Pancreas (tissue), 10 donors: ENCODE data around the gene SCNN1A. TPM values are rescaled to one million over a fixed set of nuclear protein-coding genes. Genes with fewer than 3 reads are reported as not detected.
A peak's percentile ranks its signal among the peaks of the same experiment; 100 is the strongest.

Source experiments
- ATAC-seq, 4 donors: fragments of 200-7000 bp; cut with Tn5 transposase; one replicate each; pipeline versions ENCODE4 v1.8.0 to v1.9.1; 2020; ENCODE audit warnings: mild to moderate bottlenecking in 4 of 4, moderate library complexity in 4 of 4
- DNase-seq, 6 donors: peaks; one replicate each; pipeline ENCODE4 v3.0.0-alpha.2; 2020
- FAIRE-seq: peaks from 2 replicates; lab custom pipeline; 2012; peaks lifted over from hg19 to GRCh38; lab: Jason Lieb, UNC
- H3K27ac ChIP-seq, 4 donors: fragments of 200-600 bp; sonication (generic); 1 replicate in 3 of 4; 2 replicates in 1 of 4; pipeline versions ENCODE4 v1.5.0 to v1.8.0; 2020
- H3K27me3 ChIP-seq, 4 donors: fragments of 200-600 bp; one replicate each; pipeline ENCODE4 v1.8.0; 2021
- H3K36me3 ChIP-seq, 3 donors: fragments of 200-600 bp; sonication (generic) in 1 of 3; one replicate each; pipeline versions ENCODE4 v1.5.0 to v1.8.0; 2020 to 2021
- H3K4me1 ChIP-seq, 3 donors: fragments of 200-600 bp; one replicate each; pipeline ENCODE4 v1.8.0; 2021
- H3K4me3 ChIP-seq, 4 donors: fragments of 200-600 bp; sonication (generic) in 2 of 4; one replicate each; pipeline versions ENCODE4 v1.5.0 to v1.8.0; 2020 to 2021
- H3K9me3 ChIP-seq, 4 donors: fragments of 200-600 bp; one replicate each; pipeline ENCODE4 v1.8.0; 2021
- WGBS, 2 donors: extraction: QIAGEN DNeasy Blood & Tissue Kit; methylation state at CpG; one replicate each; pipeline ENCODE4 v1.1.7; 2013; 5-methylcytosine and 5-hydroxymethylcytosine counted together
- intact Hi-C, 3 donors: fragments of 100-400 bp; cut with DNase I; formaldehyde crosslinking; loops; one replicate each; pipeline versions ENCODE4 v1.11.1 to v1.14.2; 2022
- polyA plus RNA-seq, 2 donors: library from polyadenylated mRNA; stranded (reverse); fragments of 200-250 nt; gene quantifications; one replicate each; pipeline ENCODE4 v1.2.3, GENCODE V29; 2013
- total RNA-seq, 6 donors: library from RNA; stranded (reverse); fragmentation: NEBNext Ultra II Directional in 4 of 6; extraction: Animal tissue kit (Norgen Biotek cat#: 25700) in 4 of 6; gene quantifications; one replicate each; pipeline versions ENCODE4 v1.2.1 to v1.2.4, GENCODE V29; 2021 to 2023
- TF ChIP-seq, protein P1 (sequence below), 4 donors: fragments of 200-600 bp; sonication (generic) in 3 of 4; IDR thresholded peaks; one replicate each; pipeline versions ENCODE4 v1.5.0 to v1.8.0; 2021; ENCODE audit warnings: antibody characterized with exemption in 4 of 4
- donor health status: healthy with polysubstance abuse.
- donor health status: DM: no; HTN: no; CAD: no; lungs with moderate emphysema.
- donor health status: DM: no; HTN: no; CAD: no.
- donor health status: control.
- donor health status: control.
- donor health status: Bipolar disorder and iron deficiency.
- donor health status: DM: yes; HTN: yes; CAD: no.
- donor health status: DM: no; HTN: no; CAD: no.
- donor health status: DM: no; HTN: no; CAD: no.
- donor health status: DM: yes; HTN: yes; CAD: no.

SCNN1A gene
- total and polyA plus RNA-seq, 8 donors = 21.0 to 87.8 (median 39.9) TPM

DNA sequence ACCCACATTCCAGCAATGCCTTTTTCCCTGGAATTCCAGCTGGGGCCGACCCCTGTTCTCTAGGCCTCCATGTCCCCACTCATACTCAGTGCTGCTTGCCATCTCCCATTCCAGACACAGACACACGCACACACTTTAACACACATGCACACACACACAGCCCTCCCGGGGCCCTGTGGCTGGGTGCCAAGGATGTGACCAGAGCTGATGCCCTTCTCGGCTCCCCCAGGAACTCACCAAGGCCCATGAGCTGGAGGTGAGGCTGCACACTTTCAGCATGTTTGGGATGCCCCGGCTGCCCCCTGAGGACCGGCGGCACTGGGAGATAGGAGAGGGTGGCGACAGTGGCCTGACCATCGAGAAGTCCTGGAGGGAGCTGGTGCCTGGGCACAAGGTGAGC lies 60.6 kb downstream of the SCNN1A start:
- Histone ChIP-seq H3K4me3 (no peak overlapping the region), H3K4me1 (peaks cover 0 to 3% (median 0%) of the 10 kb centered on the region in 3 donors), H3K9me3 (no peaks in the 10 kb centered on the region), H3K36me3 (peaks cover 0 to 8% (median 0%) of the 10 kb centered on the region in 3 donors), H3K27ac (no peak overlapping the region), H3K27me3 (no peaks in the 10 kb centered on the region)
- no peak for ATAC-seq
- FAIRE-seq = no peak
- WGBS, 2 donors = 84 to 89% methylated on average over 9 of the region's 9 CpGs
- intact Hi-C loops = no loop called here
- TF ChIP-seq, protein P1, sequence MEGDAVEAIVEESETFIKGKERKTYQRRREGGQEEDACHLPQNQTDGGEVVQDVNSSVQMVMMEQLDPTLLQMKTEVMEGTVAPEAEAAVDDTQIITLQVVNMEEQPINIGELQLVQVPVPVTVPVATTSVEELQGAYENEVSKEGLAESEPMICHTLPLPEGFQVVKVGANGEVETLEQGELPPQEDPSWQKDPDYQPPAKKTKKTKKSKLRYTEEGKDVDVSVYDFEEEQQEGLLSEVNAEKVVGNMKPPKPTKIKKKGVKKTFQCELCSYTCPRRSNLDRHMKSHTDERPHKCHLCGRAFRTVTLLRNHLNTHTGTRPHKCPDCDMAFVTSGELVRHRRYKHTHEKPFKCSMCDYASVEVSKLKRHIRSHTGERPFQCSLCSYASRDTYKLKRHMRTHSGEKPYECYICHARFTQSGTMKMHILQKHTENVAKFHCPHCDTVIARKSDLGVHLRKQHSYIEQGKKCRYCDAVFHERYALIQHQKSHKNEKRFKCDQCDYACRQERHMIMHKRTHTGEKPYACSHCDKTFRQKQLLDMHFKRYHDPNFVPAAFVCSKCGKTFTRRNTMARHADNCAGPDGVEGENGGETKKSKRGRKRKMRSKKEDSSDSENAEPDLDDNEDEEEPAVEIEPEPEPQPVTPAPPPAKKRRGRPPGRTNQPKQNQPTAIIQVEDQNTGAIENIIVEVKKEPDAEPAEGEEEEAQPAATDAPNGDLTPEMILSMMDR (IDR thresholded peaks at IDR 0.05) = no peak
- DNase-seq = no peak

DNA sequence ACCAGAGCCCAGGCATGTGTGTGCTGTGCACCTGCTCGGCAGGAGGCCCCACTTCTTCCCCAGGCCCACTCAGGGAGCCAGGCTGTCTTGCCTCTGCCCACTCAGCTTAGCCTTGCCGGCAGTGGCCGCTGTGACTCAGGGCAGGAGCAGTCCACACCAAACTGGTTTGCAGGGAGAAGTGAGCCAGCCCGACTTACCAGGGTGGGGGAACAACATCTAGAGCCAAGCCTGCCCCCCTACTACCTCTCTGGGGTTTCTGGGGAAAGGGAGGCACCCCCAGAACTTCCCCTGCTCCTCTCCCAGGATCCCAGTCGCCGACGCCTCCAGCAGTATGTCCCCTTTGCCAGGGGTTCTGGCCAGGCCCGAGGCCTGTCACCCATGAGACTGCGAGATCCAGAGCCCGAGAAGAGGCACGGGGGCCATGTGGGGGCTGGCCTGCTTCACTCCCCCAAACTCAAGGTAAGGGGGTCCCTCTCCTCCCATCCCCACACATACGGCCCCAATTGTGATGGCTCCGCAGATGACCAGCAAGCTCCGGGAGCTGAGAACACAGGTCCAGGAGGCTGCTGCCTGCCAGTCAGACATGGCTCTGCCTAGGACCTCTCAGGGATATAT lies 61.9 kb downstream of the SCNN1A start:
- peaks cover 0 to 3% (median 0%) of the 10 kb centered on the region in 3 donors for H3K4me1 ChIP-seq
- H3K27me3 ChIP-seq = no peaks in the 10 kb centered on the region
- peak overlapping the region in 3 of 4 donors; percentile 8 to 69 (median 41) for H3K27ac ChIP-seq
- H3K36me3 ChIP-seq = peaks cover 0 to under 1% (median 0%) of the 10 kb centered on the region in 3 donors
- intact Hi-C loops = no loop called here
- TF ChIP-seq, protein P1 (IDR thresholded peaks at IDR 0.05) = no peak
- H3K9me3 ChIP-seq = no peaks in the 10 kb centered on the region
- no peak overlapping the region for H3K4me3 ChIP-seq
- 90 to 93% methylated on average over 14 of the region's 14 CpGs for WGBS, 2 donors
- FAIRE-seq = no peak
- peak in 2 of 6 donors; percentile 24 to 61 for DNase-seq
- ATAC-seq = no peak

DNA sequence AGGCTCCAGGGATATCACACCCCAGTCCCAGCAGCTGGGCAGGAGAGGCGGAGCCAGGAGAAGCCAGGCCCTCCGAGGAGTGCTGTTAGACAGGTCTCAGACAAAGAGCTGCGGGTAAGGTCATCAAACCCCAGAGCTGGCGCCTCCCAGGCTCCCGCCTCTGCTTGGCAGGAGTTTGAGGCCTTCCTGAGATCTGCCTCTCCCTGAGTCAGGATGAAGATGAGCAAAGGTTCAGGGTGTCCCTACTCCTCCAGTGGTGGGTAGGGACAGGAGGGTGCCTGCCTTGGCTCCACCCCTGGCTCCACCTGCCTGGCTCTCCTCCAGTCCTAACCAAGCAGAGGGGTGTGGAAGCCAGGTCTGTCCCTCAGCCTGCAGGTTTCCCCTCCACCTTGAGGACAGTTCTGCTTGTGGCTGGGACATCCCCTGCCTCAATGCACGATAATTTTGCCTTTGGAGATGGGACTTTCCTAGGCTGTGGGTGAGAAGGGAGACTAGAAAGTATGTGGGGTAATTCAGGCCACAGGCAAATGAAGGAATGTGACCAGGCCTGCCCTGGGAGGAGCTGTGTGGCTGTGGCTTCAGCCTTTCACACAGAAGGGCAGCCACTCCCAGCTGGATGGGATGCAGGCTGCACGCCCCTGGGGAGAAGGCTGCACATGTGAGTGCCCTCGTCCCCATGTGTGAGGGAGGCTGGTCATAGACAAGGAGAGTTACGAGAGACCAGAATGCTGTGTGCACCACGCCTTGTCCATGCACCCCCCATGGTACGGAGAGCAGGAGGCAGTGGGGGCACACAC lies 62.6 kb downstream of the SCNN1A start:
- peaks cover 0 to 3% (median 0%) of the 10 kb centered on the region in 3 donors for H3K4me1 ChIP-seq
- H3K27me3 ChIP-seq = no peaks in the 10 kb centered on the region
- intact Hi-C loops = no loop called here
- no peaks in the 10 kb centered on the region for H3K36me3 ChIP-seq
- FAIRE-seq (no peak), ATAC-seq (peak; percentile 30 to 69 (median 62)), DNase-seq (peak; percentile 56 to 81 (median 72))
- TF ChIP-seq, protein P1 (IDR thresholded peaks at IDR 0.05) = no peak
- H3K4me3 ChIP-seq = no peak overlapping the region
- WGBS, 2 donors = 56 to 60% methylated on average over 11 of the region's 11 CpGs
- no peaks in the 10 kb centered on the region for H3K9me3 ChIP-seq
- peak overlapping the region; percentile 8 to 69 (median 45) for H3K27ac ChIP-seq

DNA sequence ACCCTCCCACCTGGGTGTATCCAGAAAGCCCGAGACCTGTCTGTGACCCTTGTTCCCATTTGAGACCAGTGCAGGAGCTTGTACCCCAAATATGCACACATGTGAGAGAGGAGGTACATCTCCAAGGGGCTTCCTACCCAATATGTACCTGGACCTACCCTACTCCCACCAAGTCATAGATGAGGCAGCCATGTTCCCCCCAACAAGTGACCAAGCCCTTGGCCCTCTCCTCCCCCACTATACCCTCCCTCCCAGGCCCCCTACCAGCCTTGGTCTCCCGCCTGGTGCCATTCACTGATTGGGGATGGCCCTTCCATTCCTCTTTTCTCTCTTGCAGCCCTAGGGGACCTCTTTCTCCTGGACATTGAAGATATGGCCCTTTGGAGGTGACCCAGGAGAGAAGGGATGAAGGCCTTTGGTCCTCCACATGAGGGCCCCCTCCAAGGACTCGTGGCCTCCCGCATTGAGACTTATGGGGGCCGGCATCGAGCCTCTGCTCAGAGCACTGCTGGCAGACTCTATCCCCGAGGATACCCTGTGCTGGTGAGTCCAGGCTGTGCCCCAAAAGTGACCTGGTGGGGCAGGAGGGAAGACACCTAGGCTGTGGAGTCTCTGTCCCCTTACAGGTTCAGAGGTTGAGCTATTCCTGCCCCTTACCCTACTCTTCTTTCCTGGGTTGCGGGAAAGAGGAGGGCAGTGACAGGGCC lies 63.4 kb downstream of the SCNN1A start:
- 85 to 89% methylated on average over 8 of the region's 8 CpGs for WGBS, 2 donors
- no peaks in the 10 kb centered on the region for H3K27me3 ChIP-seq
- no peak for FAIRE-seq
- TF ChIP-seq, protein P1 (IDR thresholded peaks at IDR 0.05) = no peak
- no peaks in the 10 kb centered on the region for H3K36me3 ChIP-seq
- peak overlapping the region in 2 of 4 donors; percentile 48 to 81 for H3K27ac ChIP-seq
- DNase-seq = no peak
- intact Hi-C loops = no loop called here
- H3K4me3 ChIP-seq = no peak overlapping the region
- no peaks in the 10 kb centered on the region for H3K9me3 ChIP-seq
- peaks cover 0 to 3% (median 0%) of the 10 kb centered on the region in 3 donors for H3K4me1 ChIP-seq
- no peak for ATAC-seq
